Cardiac muscle cell (in vitro differentiated cells and primary cell): ENCODE data around the gene RPL23. TPM values are rescaled to one million over a fixed set of nuclear protein-coding genes. Genes with fewer than 3 reads are reported as not detected.

ENCODE experiments used
- DNase-seq, 2 donors: peaks; one replicate each; pipeline versions ENCODE4 v3.0.0 to v3.0.0-alpha.2; 2010 to 2017; ENCODE audit warnings: low read depth in 1 of 2, low spot score in 1 of 2
- H3K27ac ChIP-seq: fragments of 200-600 bp; sonication (generic); 2 replicates; pipeline ENCODE4 v1.5.1; 2016
- H3K27me3 ChIP-seq: fragments of 200-600 bp; sonication (generic); 2 replicates; pipeline ENCODE4 v1.6.0; 2016; ENCODE audit warnings: control low read depth
- H3K36me3 ChIP-seq: fragments of 200-600 bp; sonication (generic); 2 replicates; pipeline ENCODE4 v1.5.1; 2016; ENCODE audit warnings: control low read depth
- H3K4me1 ChIP-seq: fragments of 200-600 bp; sonication (generic); 2 replicates; pipeline ENCODE4 v1.8.1; 2017; ENCODE audit warnings: low read depth, mild to moderate bottlenecking, mixed run types
- H3K4me3 ChIP-seq: fragments of 200-600 bp; sonication (generic); 2 replicates; pipeline ENCODE4 v1.5.1; 2016; ENCODE audit warnings: mild to moderate bottlenecking
- H3K9me3 ChIP-seq: fragments of 200-600 bp; sonication (generic); 2 replicates; pipeline ENCODE4 v1.5.1; 2017; ENCODE audit warnings: low read depth, mild to moderate bottlenecking, control low read depth
- CTCF ChIP-seq: IDR thresholded peaks from 2 replicates; pipeline ENCODE4 v1.5.1; 2012; ENCODE audit warnings: low read depth, mild to moderate bottlenecking, low read length
- polyA plus RNA-seq: library from polyadenylated mRNA; unstranded; fragments of >200 nt; fragmentation: Nextera tagmentation; extraction: Ambion mirVana; gene quantifications from 2 replicates; pipeline ENCODE4 v1.2.1, GENCODE V29; 2016
- total RNA-seq: library from RNA; depleted of rRNA; stranded (reverse); fragments of >200 nt; gene quantifications from 2 replicates; pipeline ENCODE4 v1.2.3, GENCODE V29; 2016

Gene RPL23
- total and polyA plus RNA-seq, 2 experiments from 2014 or later = 567 to 2,692 TPM

GRCh38 chr17:38800237-38800760, 53.2 kb downstream of the RPL23 start:
- Histone ChIP-seq H3K4me3 (peak overlapping the region; percentile 88), H3K27me3 (no peaks in the 10 kb centered on the region), H3K4me1 (peaks cover 13% of the 10 kb centered on the region), H3K9me3 (no peaks in the 10 kb centered on the region), H3K27ac (peak overlapping the region; percentile 100), H3K36me3 (peaks cover 26% of the 10 kb centered on the region)
- no peak for TF ChIP-seq CTCF
- DNase-seq = no peak

DNA sequence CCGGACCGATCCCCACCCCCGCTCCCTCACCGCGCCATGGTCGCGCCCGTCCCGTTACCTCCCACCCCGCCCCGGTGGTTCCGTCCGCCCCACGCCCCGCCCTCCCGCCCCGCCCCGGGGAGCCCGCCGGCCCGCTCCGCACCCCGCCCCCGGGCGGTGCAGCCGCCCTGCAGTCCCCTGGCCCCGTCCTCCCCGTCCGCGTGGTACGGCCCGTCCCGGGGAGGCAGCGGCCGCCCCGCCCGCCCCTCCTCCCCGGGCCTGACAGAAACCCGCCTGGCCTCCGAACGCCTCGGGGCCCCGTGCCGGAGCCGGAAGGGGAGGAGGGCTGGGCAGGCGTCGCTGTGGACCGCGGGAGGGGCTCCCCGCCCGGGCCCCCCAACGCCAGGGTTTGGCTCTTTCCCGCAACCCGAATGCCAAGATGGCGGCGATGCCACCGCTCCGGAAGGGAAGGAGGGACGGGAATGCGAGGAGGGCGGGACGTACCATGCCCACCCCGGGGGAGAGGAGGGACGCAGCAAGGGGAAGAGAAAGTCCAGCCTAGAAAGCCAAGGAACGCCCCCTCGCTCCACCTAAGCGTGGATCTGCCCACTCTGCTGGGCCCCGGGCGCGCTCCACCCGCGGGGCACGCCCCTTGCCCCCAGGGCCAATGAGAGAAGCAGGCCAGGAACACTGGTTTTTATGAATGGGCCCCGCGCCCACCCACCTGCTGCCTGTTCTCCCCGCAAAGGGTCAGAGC, 53.9 kb downstream of the RPL23 start, which contains the start of gene PIP4K2B:
PIP4K2B (minus strand) TSS at position 56 of the 736 bp plus-strand sequence. CDS start 132 bp downstream, outside the sequence.
- DNase-seq = peak; percentile 98 to 99
- Histone ChIP-seq H3K9me3 (no peaks in the 10 kb centered on the region), H3K36me3 (peaks cover 24% of the 10 kb centered on the region), H3K4me3 (peak within 1 kb of the TSS; percentile 88), H3K27me3 (no peaks in the 10 kb centered on the region), H3K27ac (peak within 1 kb of the TSS; percentile 100), H3K4me1 (peaks cover 13% of the 10 kb centered on the region)
- TF ChIP-seq CTCF = no peak

- Histone ChIP-seq H3K27ac (peak overlapping the region; percentile 100), H3K36me3 (peaks cover 18% of the 10 kb centered on the region), H3K9me3 (no peaks in the 10 kb centered on the region), H3K4me3 (peak overlapping the region; percentile 88), H3K27me3 (no peaks in the 10 kb centered on the region), H3K4me1 (peaks cover 13% of the 10 kb centered on the region)
- peak in 1 of 2 donors; percentile 55 for DNase-seq
- TF ChIP-seq CTCF = no peak
Observed at GRCh38 chr17:38798614-38799500, 54.7 kb downstream of the RPL23 start.

Other genes with a start within 250 kb of the RPL23 start
- gene SRCIN1, start 247.8 kb downstream of the RPL23 start, total RNA-seq = 5.2 and 10.8 TPM in 2 replicates
- 2.3 and 4.6 TPM in 2 replicates for gene SRCIN1, start 247.8 kb downstream of the RPL23 start, polyA plus RNA-seq
- gene EPOP, start 178.8 kb downstream of the RPL23 start, total RNA-seq = 13.4 and 13.9 TPM in 2 replicates
- 1.9 and 2.0 TPM in 2 replicates for gene EPOP, start 178.8 kb downstream of the RPL23 start, polyA plus RNA-seq
- gene MLLT6, start 148.4 kb downstream of the RPL23 start, total RNA-seq = 48.4 and 75.8 TPM in 2 replicates
- 10.5 and 17.4 TPM in 2 replicates for gene MLLT6, start 148.4 kb downstream of the RPL23 start, polyA plus RNA-seq
- gene CISD3, start 123.4 kb downstream of the RPL23 start, total RNA-seq = 4.9 and 7.4 TPM in 2 replicates
- 20.6 and 29.7 TPM in 2 replicates for gene CISD3, start 123.4 kb downstream of the RPL23 start, polyA plus RNA-seq
- 14.4 and 21.7 TPM in 2 replicates for gene PCGF2, start 105.4 kb downstream of the RPL23 start, total RNA-seq
- 10.7 and 12.2 TPM in 2 replicates for gene PCGF2, start 105.4 kb downstream of the RPL23 start, polyA plus RNA-seq
- 166 and 188 TPM in 2 replicates for gene PSMB3, start 101.0 kb downstream of the RPL23 start, total RNA-seq
- 333 and 379 TPM in 2 replicates for gene PSMB3, start 101.0 kb downstream of the RPL23 start, polyA plus RNA-seq
- 98.7 and 116 TPM in 2 replicates for gene PIP4K2B, start 54.2 kb downstream of the RPL23 start, total RNA-seq
- 17.4 and 23.3 TPM in 2 replicates for gene PIP4K2B, start 54.2 kb downstream of the RPL23 start, polyA plus RNA-seq
- gene CWC25, start 28.4 kb downstream of the RPL23 start, total RNA-seq = 6.4 and 14.6 TPM in 2 replicates
- gene CWC25, start 28.4 kb downstream of the RPL23 start, polyA plus RNA-seq = 9.4 and 19.9 TPM in 2 replicates
- 46.0 and 51.2 TPM in 2 replicates for gene LASP1, start 16.3 kb upstream of the RPL23 start, total RNA-seq
- gene LASP1, start 16.3 kb upstream of the RPL23 start, polyA plus RNA-seq = 28.1 and 38.0 TPM in 2 replicates
- gene FBXO47, start 113.7 kb upstream of the RPL23 start, total RNA-seq = not detected in 2 replicates
- not detected in 2 replicates for gene FBXO47, start 113.7 kb upstream of the RPL23 start, polyA plus RNA-seq